GM12878 (cell line): ENCODE data around the gene ZNF79.

ENCODE experiments used
- CREB1 ChIP-seq: IDR thresholded peaks from 2 replicates; pipeline ENCODE4 v1.6.1; 2012; ENCODE audit warnings: low read depth, mild to moderate bottlenecking, inconsistent platforms
- EP300 ChIP-seq, 2 experiments: fragments of 150-350 bp in 1 of 2; IDR thresholded peaks; 2 replicates each; pipeline ENCODE4 v1.6.1; 2011 to 2012; ENCODE audit warnings: low read depth in 2 of 2, low read length in 2 of 2, borderline replicate concordance in 1 of 2, improper control_type of control experiment in 1 of 2, inconsistent platforms in 1 of 2; ENCODE audit not compliant: control insufficient read depth in 1 of 2
- MYC ChIP-seq: IDR thresholded peaks from 2 replicates; pipeline ENCODE4 v1.6.1; 2011; ENCODE audit warnings: mild to moderate bottlenecking, low read length, moderate library complexity, inconsistent platforms; ENCODE audit not compliant: insufficient read depth, insufficient replicate concordance, insufficient read length, severe bottlenecking
- POLR2A ChIP-seq: IDR thresholded peaks from 2 replicates; pipeline ENCODE4 v1.6.1; 2011; ENCODE audit warnings: low read depth, mild to moderate bottlenecking, low read length
- RFX5 ChIP-seq: IDR thresholded peaks from 2 replicates; pipeline ENCODE4 v1.6.1; 2011; ENCODE audit warnings: low read depth, low read length, improper control_type of control experiment
- SMC3 ChIP-seq: IDR thresholded peaks from 2 replicates; pipeline ENCODE4 v1.6.1; 2011; ENCODE audit warnings: low read length, improper control_type of control experiment, borderline replicate concordance
- SP1 ChIP-seq: IDR thresholded peaks from one replicate; pipeline ENCODE4 v1.6.1; 2011; ENCODE audit warnings: low read depth, low read length
- TAF1 ChIP-seq: IDR thresholded peaks from 2 replicates; pipeline ENCODE4 v1.6.1; 2011; ENCODE audit warnings: mild to moderate bottlenecking, low read depth, low read length, borderline replicate concordance
- YY1 ChIP-seq: IDR thresholded peaks from 2 replicates; pipeline ENCODE4 v1.6.1; 2011; ENCODE audit warnings: low read depth, mild to moderate bottlenecking, low read length
- ZNF217 ChIP-seq: fragments of 450-650 bp; IDR thresholded peaks from 2 replicates; pipeline ENCODE4 v1.6.1; 2017; ENCODE audit warnings: antibody characterized with exemption, mild to moderate bottlenecking
- TF ChIP-seq, protein P1 (sequence below): fragments of 450-650 bp; conservative IDR thresholded peaks from 2 replicates; pipeline ENCODE4 v1.6.1; 2017; ENCODE audit warnings: mild to moderate bottlenecking, moderate library complexity
- TF ChIP-seq, protein P2 (sequence below): IDR thresholded peaks from 2 replicates; pipeline ENCODE4 v1.6.1; 2012; ENCODE audit warnings: low read depth, low read length, improper control_type of control experiment
- TF ChIP-seq, protein P3 (sequence below), 3 experiments: IDR thresholded peaks in 2 of 3; conservative IDR thresholded peaks in 1 of 3; 2 replicates each; pipeline ENCODE4 v1.5.1; 2011; ENCODE audit warnings: low read depth in 3 of 3, low read length in 3 of 3, mild to moderate bottlenecking in 3 of 3, control low read depth in 2 of 3, moderate library complexity in 2 of 3, inconsistent platforms in 1 of 3, mixed read lengths in 1 of 3; ENCODE audit not compliant: control insufficient read depth in 2 of 3, insufficient read depth in 1 of 3; ENCODE audit errors: extremely low read depth in 1 of 3
- TF ChIP-seq, protein P4 (sequence below): fragments of 450-650 bp; IDR thresholded peaks from 2 replicates; pipeline ENCODE4 v1.6.1; 2017; ENCODE audit warnings: mild to moderate bottlenecking

DNA sequence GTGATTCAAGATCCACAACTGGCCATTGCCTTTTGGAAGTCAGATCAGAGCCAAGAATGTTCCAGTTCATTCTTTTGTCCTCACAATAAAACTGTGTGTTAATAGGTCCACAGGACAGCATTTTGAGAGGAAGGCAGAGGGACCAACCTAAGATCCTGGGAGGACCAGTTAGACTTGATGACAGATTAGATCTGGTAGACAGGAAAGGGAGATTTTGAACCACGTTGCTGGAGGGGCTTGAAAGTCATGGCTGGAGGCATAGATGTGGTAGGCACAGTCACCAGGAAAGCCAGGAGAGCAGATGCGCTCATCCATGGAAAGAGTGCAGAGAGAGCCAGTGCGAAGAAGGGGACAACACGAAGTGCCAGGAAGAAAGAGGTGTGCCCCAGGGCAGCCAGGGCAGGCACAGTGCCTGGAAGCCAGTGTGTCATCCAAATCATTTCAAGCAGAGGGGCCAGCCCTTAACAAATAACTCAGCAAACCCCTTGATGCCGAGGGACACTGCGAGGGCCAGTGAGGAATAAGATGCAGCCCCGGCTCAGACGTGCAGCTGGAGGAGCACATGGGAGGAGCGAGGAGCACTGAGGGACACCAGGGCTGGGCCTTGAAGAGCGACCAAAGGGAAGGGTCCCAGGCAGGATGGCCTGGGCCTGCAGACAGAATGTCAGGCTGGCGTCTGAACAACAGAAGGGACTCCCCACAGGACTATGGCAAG, 40.0 kb upstream of the ZNF79 start:
- TF ChIP-seq YY1 (no peak), TAF1 (no peak), POLR2A (no peak), MYC (no peak), SP1 (no peak), SMC3 (no peak), RFX5 (no peak), EP300 (IDR thresholded peaks at IDR 0.05; ENCODE audit: borderline replicate concordance in 1 of 2, control insufficient read depth in 1 of 2, low read depth in 2 of 2, low read length in 2 of 2) (no peak), ZNF217 (no peak), CREB1 (no peak)
- TF ChIP-seq, protein P1, sequence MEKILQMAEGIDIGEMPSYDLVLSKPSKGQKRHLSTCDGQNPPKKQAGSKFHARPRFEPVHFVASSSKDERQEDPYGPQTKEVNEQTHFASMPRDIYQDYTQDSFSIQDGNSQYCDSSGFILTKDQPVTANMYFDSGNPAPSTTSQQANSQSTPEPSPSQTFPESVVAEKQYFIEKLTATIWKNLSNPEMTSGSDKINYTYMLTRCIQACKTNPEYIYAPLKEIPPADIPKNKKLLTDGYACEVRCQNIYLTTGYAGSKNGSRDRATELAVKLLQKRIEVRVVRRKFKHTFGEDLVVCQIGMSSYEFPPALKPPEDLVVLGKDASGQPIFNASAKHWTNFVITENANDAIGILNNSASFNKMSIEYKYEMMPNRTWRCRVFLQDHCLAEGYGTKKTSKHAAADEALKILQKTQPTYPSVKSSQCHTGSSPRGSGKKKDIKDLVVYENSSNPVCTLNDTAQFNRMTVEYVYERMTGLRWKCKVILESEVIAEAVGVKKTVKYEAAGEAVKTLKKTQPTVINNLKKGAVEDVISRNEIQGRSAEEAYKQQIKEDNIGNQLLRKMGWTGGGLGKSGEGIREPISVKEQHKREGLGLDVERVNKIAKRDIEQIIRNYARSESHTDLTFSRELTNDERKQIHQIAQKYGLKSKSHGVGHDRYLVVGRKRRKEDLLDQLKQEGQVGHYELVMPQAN = no peak
- TF ChIP-seq, protein P2, sequence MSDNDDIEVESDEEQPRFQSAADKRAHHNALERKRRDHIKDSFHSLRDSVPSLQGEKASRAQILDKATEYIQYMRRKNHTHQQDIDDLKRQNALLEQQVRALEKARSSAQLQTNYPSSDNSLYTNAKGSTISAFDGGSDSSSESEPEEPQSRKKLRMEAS = no peak
- TF ChIP-seq, protein P3, sequence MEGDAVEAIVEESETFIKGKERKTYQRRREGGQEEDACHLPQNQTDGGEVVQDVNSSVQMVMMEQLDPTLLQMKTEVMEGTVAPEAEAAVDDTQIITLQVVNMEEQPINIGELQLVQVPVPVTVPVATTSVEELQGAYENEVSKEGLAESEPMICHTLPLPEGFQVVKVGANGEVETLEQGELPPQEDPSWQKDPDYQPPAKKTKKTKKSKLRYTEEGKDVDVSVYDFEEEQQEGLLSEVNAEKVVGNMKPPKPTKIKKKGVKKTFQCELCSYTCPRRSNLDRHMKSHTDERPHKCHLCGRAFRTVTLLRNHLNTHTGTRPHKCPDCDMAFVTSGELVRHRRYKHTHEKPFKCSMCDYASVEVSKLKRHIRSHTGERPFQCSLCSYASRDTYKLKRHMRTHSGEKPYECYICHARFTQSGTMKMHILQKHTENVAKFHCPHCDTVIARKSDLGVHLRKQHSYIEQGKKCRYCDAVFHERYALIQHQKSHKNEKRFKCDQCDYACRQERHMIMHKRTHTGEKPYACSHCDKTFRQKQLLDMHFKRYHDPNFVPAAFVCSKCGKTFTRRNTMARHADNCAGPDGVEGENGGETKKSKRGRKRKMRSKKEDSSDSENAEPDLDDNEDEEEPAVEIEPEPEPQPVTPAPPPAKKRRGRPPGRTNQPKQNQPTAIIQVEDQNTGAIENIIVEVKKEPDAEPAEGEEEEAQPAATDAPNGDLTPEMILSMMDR (IDR thresholded peaks at IDR 0.05 in 2 of 3, conservative IDR thresholded peaks at IDR 0.05 in 1 of 3; ENCODE audit: control insufficient read depth in 2 of 3, extremely low read depth in 1 of 3, insufficient read depth in 1 of 3, low read depth in 3 of 3, low read length in 3 of 3) = no peak
- TF ChIP-seq, protein P4, sequence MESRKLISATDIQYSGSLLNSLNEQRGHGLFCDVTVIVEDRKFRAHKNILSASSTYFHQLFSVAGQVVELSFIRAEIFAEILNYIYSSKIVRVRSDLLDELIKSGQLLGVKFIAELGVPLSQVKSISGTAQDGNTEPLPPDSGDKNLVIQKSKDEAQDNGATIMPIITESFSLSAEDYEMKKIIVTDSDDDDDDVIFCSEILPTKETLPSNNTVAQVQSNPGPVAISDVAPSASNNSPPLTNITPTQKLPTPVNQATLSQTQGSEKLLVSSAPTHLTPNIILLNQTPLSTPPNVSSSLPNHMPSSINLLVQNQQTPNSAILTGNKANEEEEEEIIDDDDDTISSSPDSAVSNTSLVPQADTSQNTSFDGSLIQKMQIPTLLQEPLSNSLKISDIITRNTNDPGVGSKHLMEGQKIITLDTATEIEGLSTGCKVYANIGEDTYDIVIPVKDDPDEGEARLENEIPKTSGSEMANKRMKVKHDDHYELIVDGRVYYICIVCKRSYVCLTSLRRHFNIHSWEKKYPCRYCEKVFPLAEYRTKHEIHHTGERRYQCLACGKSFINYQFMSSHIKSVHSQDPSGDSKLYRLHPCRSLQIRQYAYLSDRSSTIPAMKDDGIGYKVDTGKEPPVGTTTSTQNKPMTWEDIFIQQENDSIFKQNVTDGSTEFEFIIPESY = no peak
